Pancreas (tissue), 10 donors: Measurements from ENCODE around the gene ATP8B3. TPM values are rescaled to one million over a fixed set of nuclear protein-coding genes. Genes with fewer than 3 reads are reported as not detected.

Experiments used
- ATAC-seq, 4 donors: fragments of 200-7000 bp; cut with Tn5 transposase; one replicate each; pipeline versions ENCODE4 v1.8.0 to v1.9.1; 2020; ENCODE audit warnings: mild to moderate bottlenecking in 4 of 4, moderate library complexity in 4 of 4
- DNase-seq, 6 donors: peaks; one replicate each; pipeline ENCODE4 v3.0.0-alpha.2; 2020
- FAIRE-seq: peaks from 2 replicates; lab custom pipeline; 2012; peaks lifted over from hg19 to GRCh38; lab: Jason Lieb, UNC
- H3K27ac ChIP-seq, 4 donors: fragments of 200-600 bp; sonication (generic); 1 replicate in 3 of 4; 2 replicates in 1 of 4; pipeline versions ENCODE4 v1.5.0 to v1.8.0; 2020
- H3K27me3 ChIP-seq, 4 donors: fragments of 200-600 bp; one replicate each; pipeline ENCODE4 v1.8.0; 2021
- H3K36me3 ChIP-seq, 3 donors: fragments of 200-600 bp; sonication (generic) in 1 of 3; one replicate each; pipeline versions ENCODE4 v1.5.0 to v1.8.0; 2020 to 2021
- H3K4me1 ChIP-seq, 3 donors: fragments of 200-600 bp; one replicate each; pipeline ENCODE4 v1.8.0; 2021
- H3K4me3 ChIP-seq, 4 donors: fragments of 200-600 bp; sonication (generic) in 2 of 4; one replicate each; pipeline versions ENCODE4 v1.5.0 to v1.8.0; 2020 to 2021
- H3K9me3 ChIP-seq, 4 donors: fragments of 200-600 bp; one replicate each; pipeline ENCODE4 v1.8.0; 2021
- CTCF ChIP-seq, 4 donors: fragments of 200-600 bp; sonication (generic) in 3 of 4; IDR thresholded peaks; one replicate each; pipeline versions ENCODE4 v1.5.0 to v1.8.0; 2021; ENCODE audit warnings: antibody characterized with exemption in 4 of 4
- WGBS, 2 donors: extraction: QIAGEN DNeasy Blood & Tissue Kit; methylation state at CpG; one replicate each; pipeline ENCODE4 v1.1.7; 2013; 5-methylcytosine and 5-hydroxymethylcytosine counted together
- intact Hi-C, 3 donors: fragments of 100-400 bp; cut with DNase I; formaldehyde crosslinking; loops; one replicate each; pipeline versions ENCODE4 v1.11.1 to v1.14.2; 2022
- polyA plus RNA-seq, 2 donors: library from polyadenylated mRNA; stranded (reverse); fragments of 200-250 nt; gene quantifications; one replicate each; pipeline ENCODE4 v1.2.3, GENCODE V29; 2013
- total RNA-seq, 6 donors: library from RNA; stranded (reverse); fragmentation: NEBNext Ultra II Directional in 4 of 6; extraction: Animal tissue kit (Norgen Biotek cat#: 25700) in 4 of 6; gene quantifications; one replicate each; pipeline versions ENCODE4 v1.2.1 to v1.2.4, GENCODE V29; 2021 to 2023
- donor health status: healthy with polysubstance abuse.
- donor health status: DM: no; HTN: no; CAD: no; lungs with moderate emphysema.
- donor health status: DM: no; HTN: no; CAD: no.
- donor health status: control.
- donor health status: control.
- donor health status: Bipolar disorder and iron deficiency.
- donor health status: DM: yes; HTN: yes; CAD: no.
- donor health status: DM: no; HTN: no; CAD: no.
- donor health status: DM: no; HTN: no; CAD: no.
- donor health status: DM: yes; HTN: yes; CAD: no.

The ATP8B3 gene
- total and polyA plus RNA-seq, 8 donors: 0.32 to 1.1 (median 0.54) TPM

- WGBS, 2 donors: 61 to 63% methylated on average over 7 of the region's 7 CpGs
- FAIRE-seq (no peak), ATAC-seq (no peak)
Measured at GRCh38 chr19:1782521-1782920, 29.6 kb downstream of the ATP8B3 start.

GRCh38 chr19:1780272-1780958 is 31.7 kb downstream of the ATP8B3 start:
- no peak for TF ChIP-seq CTCF (IDR thresholded peaks at IDR 0.05)
- intact Hi-C loops: no loop called here
- 26% methylated on average over 11 to 14 of the region's 14 CpGs for WGBS, 2 donors
- H3K4me3 ChIP-seq: no peak overlapping the region
- no peak for FAIRE-seq
- DNase-seq: no peak
- no peaks in the 10 kb centered on the region for H3K9me3 ChIP-seq
- no peaks in the 10 kb centered on the region for H3K36me3 ChIP-seq
- ATAC-seq: no peak
- H3K27me3 ChIP-seq: peaks cover 0 to 24% (median 0%) of the 10 kb centered on the region in 4 donors
- H3K4me1 ChIP-seq: no peaks in the 10 kb centered on the region
- no peak overlapping the region for H3K27ac ChIP-seq

More at GRCh38 chr19:1782521-1782920, 29.6 kb downstream of the ATP8B3 start:
- Histone ChIP-seq H3K27me3 (peaks cover 0 to 13% (median 0%) of the 10 kb centered on the region in 4 donors), H3K9me3 (no peaks in the 10 kb centered on the region), H3K4me3 (no peak overlapping the region), H3K36me3 (no peaks in the 10 kb centered on the region), H3K27ac (no peak overlapping the region), H3K4me1 (no peaks in the 10 kb centered on the region)
- no peak for DNase-seq
- intact Hi-C loops: no loop called here
- no peak for TF ChIP-seq CTCF (IDR thresholded peaks at IDR 0.05)

GRCh38 chr19:1779574-1779973 is 32.5 kb downstream of the ATP8B3 start:
- 10% methylated on average over 14 to 16 of the region's 16 CpGs for WGBS, 2 donors
- peaks cover 0 to 29% (median 0%) of the 10 kb centered on the region in 4 donors for H3K27me3 ChIP-seq
- no peaks in the 10 kb centered on the region for H3K4me1 ChIP-seq
- TF ChIP-seq CTCF (IDR thresholded peaks at IDR 0.05): no peak
- DNase-seq: no peak
- no peaks in the 10 kb centered on the region for H3K9me3 ChIP-seq
- H3K27ac ChIP-seq: no peak overlapping the region
- H3K36me3 ChIP-seq: no peaks in the 10 kb centered on the region
- no peak overlapping the region for H3K4me3 ChIP-seq
- ATAC-seq: no peak
- FAIRE-seq: no peak
- intact Hi-C loops: no loop called here

GRCh38 chr19:1777149-1777548 is 34.9 kb downstream of the ATP8B3 start:
- Histone ChIP-seq H3K27ac (no peak overlapping the region), H3K4me1 (no peaks in the 10 kb centered on the region), H3K36me3 (no peaks in the 10 kb centered on the region), H3K4me3 (no peak overlapping the region), H3K9me3 (no peaks in the 10 kb centered on the region), H3K27me3 (peaks cover 0 to 24% (median 0%) of the 10 kb centered on the region in 4 donors)
- intact Hi-C loops: no loop called here
- 46 to 61% methylated on average over 10 of the region's 10 CpGs for WGBS, 2 donors
- no peak for FAIRE-seq
- no peak for ATAC-seq
- no peak for DNase-seq
- TF ChIP-seq CTCF (IDR thresholded peaks at IDR 0.05): no peak

- FAIRE-seq: no peak
- H3K4me3 ChIP-seq: no peak overlapping the region
- no peaks in the 10 kb centered on the region for H3K36me3 ChIP-seq
- intact Hi-C loops: no loop called here
- H3K9me3 ChIP-seq: no peaks in the 10 kb centered on the region
- 7 to 11% methylated on average over 22 to 23 of the region's 23 CpGs for WGBS, 2 donors
- no peak overlapping the region for H3K27ac ChIP-seq
- no peaks in the 10 kb centered on the region for H3K4me1 ChIP-seq
- ATAC-seq: no peak
- peaks cover 0 to 22% (median 0%) of the 10 kb centered on the region in 4 donors for H3K27me3 ChIP-seq
- no peak for DNase-seq
- TF ChIP-seq CTCF (IDR thresholded peaks at IDR 0.05): no peak
Measured at GRCh38 chr19:1776606-1777147, 35.4 kb downstream of the ATP8B3 start.
